ENCODE measurements around the gene KCNG1.

The KCNG1 gene

DNA sequence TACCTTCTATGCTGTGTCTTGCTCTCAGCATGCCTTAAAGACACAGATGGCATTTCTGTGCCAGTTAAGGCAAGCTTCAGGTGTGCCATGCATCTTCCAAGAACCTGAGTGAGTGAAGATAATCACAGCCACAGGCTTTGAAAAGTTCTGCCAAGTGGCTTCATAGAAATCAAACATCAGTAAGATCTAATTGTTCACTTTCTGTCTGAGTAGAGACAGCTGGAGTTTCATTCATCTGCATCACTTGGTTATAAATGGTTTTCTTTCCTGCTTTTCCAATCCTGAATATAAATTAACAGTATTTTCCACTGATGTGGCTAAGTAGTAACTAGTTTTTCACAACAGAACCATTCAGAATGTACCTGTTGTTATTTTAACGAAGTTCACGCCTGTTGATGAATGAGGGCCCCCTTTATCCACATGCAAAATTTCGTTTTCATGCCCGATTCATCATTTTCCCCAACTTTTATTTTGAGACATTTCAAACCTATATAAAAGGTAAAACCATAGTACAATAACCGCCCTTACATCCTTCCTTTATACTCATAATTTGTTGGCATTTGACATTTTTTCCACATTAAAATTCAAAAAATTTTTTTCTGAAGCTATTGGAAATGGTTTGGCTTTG lies 38.6 kb upstream of the KCNG1 start:
- DNase-seq (ENCODE audit: low read depth): no peak
- TF ChIP-seq, protein P1, sequence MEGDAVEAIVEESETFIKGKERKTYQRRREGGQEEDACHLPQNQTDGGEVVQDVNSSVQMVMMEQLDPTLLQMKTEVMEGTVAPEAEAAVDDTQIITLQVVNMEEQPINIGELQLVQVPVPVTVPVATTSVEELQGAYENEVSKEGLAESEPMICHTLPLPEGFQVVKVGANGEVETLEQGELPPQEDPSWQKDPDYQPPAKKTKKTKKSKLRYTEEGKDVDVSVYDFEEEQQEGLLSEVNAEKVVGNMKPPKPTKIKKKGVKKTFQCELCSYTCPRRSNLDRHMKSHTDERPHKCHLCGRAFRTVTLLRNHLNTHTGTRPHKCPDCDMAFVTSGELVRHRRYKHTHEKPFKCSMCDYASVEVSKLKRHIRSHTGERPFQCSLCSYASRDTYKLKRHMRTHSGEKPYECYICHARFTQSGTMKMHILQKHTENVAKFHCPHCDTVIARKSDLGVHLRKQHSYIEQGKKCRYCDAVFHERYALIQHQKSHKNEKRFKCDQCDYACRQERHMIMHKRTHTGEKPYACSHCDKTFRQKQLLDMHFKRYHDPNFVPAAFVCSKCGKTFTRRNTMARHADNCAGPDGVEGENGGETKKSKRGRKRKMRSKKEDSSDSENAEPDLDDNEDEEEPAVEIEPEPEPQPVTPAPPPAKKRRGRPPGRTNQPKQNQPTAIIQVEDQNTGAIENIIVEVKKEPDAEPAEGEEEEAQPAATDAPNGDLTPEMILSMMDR (IDR thresholded peaks at IDR 0.05; ENCODE audit: control insufficient read depth, insufficient read depth, low read depth, low read length, missing control alignments): no peak
- no peak overlapping the region for H3K4me3 ChIP-seq (ENCODE audit: control insufficient read depth, low read depth, low read length)

DNA sequence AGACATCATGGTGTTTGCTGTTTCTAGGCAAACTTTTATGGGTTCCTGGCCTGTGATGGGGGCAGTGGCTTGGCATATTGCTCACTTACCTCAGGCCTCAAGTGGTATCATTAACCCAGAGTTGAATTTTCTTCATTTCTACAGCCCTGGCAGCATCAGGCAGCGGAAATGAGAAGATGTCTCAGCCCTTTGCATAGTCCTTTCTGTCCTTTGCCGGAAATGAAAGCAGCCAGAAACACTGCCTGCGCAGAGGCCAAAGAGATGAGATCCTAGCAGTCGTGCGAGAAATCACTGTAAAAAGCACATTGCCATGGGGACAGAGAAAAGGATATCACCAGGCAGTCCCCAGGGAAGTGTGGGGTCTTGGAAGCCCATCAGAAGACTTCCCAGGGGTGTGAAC lies 37.4 kb upstream of the KCNG1 start:
- no peak for DNase-seq (ENCODE audit: low read depth)
- no peak overlapping the region for H3K4me3 ChIP-seq (ENCODE audit: control insufficient read depth, low read depth, low read length)
- TF ChIP-seq, protein P1 (IDR thresholded peaks at IDR 0.05; ENCODE audit: control insufficient read depth, insufficient read depth, low read depth, low read length, missing control alignments): no peak

DNA sequence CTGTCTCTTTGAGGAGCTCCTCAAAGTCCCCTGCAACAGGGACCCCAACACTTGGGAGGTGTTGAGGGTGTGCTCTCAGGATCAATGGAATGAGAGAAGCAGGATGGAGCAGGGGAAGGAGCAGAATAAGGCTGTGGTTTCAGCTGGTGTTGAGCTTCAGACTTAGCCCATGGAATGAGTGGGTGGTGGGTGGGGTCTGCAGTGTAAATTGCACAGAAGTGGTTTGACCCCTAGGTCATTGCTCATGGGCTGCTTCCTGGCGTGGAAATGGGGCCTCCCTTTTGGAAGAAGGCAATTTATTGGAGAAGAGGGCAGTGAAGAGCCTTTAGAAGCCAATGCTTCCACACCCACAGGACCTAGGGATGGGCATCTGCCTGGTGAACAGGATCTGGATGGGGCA lies 37.0 kb upstream of the KCNG1 start:
- H3K4me3 ChIP-seq (ENCODE audit: control insufficient read depth, low read depth, low read length): no peak overlapping the region
- TF ChIP-seq, protein P1 (IDR thresholded peaks at IDR 0.05; ENCODE audit: control insufficient read depth, insufficient read depth, low read depth, low read length, missing control alignments): no peak
- DNase-seq (ENCODE audit: low read depth): no peak

DNA sequence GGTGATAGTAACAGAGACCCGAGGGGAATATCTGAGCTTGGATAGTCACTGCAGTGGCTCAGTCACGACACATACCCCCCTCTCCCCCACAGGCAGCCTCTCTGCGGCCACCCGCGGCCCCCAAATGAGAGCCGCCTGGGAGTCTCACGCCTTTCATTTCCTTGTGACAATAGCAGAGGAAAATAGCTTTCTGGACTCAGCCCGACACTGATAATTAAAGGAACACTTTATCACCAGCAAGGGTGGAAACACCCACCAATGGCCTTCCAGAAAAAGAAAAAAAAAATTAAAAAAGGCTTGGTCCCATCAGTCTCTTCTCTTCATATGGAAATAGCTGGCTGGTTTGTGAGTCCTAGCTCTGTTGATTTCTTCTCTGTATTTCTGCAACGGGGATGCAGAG lies 35.1 kb upstream of the KCNG1 start:
- TF ChIP-seq, protein P1 (IDR thresholded peaks at IDR 0.05; ENCODE audit: control insufficient read depth, insufficient read depth, low read depth, low read length, missing control alignments): no peak
- DNase-seq (ENCODE audit: low read depth): no peak
- no peak overlapping the region for H3K4me3 ChIP-seq (ENCODE audit: control insufficient read depth, low read depth, low read length)

DNA sequence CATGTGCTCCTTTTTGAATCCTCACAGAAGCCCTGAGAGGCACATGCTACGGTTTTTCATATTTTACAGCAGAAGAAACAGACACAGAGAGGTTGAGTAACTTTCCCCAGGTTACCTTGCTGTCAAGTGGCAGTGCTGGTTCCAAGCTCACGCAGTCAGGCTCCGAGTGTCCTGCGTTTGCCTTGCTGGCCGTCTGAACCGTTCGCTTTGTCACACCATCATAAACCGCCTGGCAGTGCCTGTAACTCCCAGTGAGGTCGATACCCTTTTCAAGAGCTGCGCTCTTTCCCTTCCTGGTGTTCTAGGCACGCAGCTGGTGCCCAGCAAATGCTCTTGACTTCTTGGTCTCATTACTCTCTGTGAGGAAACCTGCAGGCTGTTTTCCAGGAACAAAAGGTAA lies 31.3 kb upstream of the KCNG1 start:
- DNase-seq (ENCODE audit: low read depth): no peak
- TF ChIP-seq, protein P1 (IDR thresholded peaks at IDR 0.05; ENCODE audit: control insufficient read depth, insufficient read depth, low read depth, low read length, missing control alignments): no peak
- H3K4me3 ChIP-seq (ENCODE audit: control insufficient read depth, low read depth, low read length): no peak overlapping the region

DNA sequence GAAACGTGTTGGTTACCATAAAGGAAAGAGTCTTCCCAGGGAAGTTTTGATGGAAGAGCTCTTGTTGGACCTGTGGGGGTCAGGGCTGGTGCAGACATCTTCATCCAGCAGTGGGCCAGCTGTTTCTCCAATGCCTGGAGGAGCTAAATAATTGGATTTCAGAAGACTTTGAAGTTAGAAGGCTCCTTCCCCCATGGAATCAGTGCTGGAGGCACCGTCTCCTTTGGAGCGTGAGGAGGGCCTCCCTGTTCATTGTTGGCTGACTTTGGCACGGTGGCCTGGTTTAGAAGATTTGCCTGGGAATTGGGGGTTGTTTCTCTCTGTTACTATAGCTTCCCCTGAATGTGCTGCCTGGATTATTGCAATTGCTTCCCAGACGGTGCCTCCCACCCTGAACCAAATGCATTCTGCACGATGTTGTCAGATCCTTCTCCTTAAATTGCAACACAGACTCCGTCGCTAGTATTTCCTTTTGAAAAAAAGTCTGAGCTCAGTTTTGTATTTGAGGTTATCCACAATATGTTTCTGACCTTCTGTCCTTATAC lies 27.7 kb upstream of the KCNG1 start:
- no peak overlapping the region for H3K4me3 ChIP-seq (ENCODE audit: control insufficient read depth, low read depth, low read length)
- TF ChIP-seq, protein P1 (IDR thresholded peaks at IDR 0.05; ENCODE audit: control insufficient read depth, insufficient read depth, low read depth, low read length, missing control alignments): no peak
- DNase-seq (ENCODE audit: low read depth): no peak

All from AG09309 (cell line).